Measurements from ENCODE around the gene SLC13A4. TPM values are rescaled to one million over a fixed set of nuclear protein-coding genes. Genes with fewer than 3 reads are reported as not detected.
A peak's percentile ranks its signal among the peaks of the same experiment; 100 is the strongest.

Gene SLC13A4
- polyA plus RNA-seq, 1 donor (not counting 4 experiments of a cell fraction or from before 2014, with no cell fraction given): 0.12 TPM

- no peaks in the 10 kb centered on the region for H3K9me1 ChIP-seq (ENCODE audit: control insufficient read depth, extremely low read depth, insufficient read depth, low read length)
- TF ChIP-seq CTCF (optimal IDR thresholded peaks at IDR 0.05 in 1 of 3, IDR thresholded peaks at IDR 0.05 in 1 of 3, conservative IDR thresholded peaks at IDR 0.05 in 1 of 3; ENCODE audit: extremely low read depth in 1 of 3, insufficient read depth in 2 of 3, low read length in 3 of 3) (no peak), EZH2 (IDR thresholded peaks at IDR 0.05; ENCODE audit: low read length) (no peak)
- H3K4me3 ChIP-seq (ENCODE audit: control insufficient read depth in 2 of 3, extremely low read depth in 1 of 3, insufficient read depth in 2 of 3, low read depth in 1 of 3, low read length in 3 of 3): no peak overlapping the region
- H3K27me3 ChIP-seq (ENCODE audit: control insufficient read depth, extremely low read depth, insufficient read depth, low read length): no peaks in the 10 kb centered on the region
- H3K36me3 ChIP-seq (ENCODE audit: control insufficient read depth in 2 of 2, extremely low read depth in 1 of 2, insufficient read depth in 2 of 2, low read length in 2 of 2): peaks cover 4 to 13% of the 10 kb centered on the region in 2 experiments
- no peak overlapping the region for H3K9ac ChIP-seq (ENCODE audit: control insufficient read depth, extremely low read depth, insufficient read depth, low read length)
- no peaks in the 10 kb centered on the region for H3K9me3 ChIP-seq (ENCODE audit: control insufficient read depth, low read depth, low read length)
- no peaks in the 10 kb centered on the region for H4K20me1 ChIP-seq (ENCODE audit: control insufficient read depth, extremely low read depth, insufficient read depth, low read length)
- FAIRE-seq: no peak
- no peak overlapping the region for H2AFZ ChIP-seq (ENCODE audit: control insufficient read depth, low read length)
- DNase-seq (ENCODE audit: low read depth, low spot score): no peak
- dilution Hi-C loops (cut with MboI; ENCODE audit: extremely low pct_ligation_motif_present, low sequenced_read_pairs): no loop called here
- H3K79me2 ChIP-seq (ENCODE audit: control insufficient read depth, insufficient read depth, low read length): peaks cover 53% of the 10 kb centered on the region
- H3K4me1 ChIP-seq (ENCODE audit: control insufficient read depth, extremely low read depth, insufficient read depth, low read length): peaks cover 41% of the 10 kb centered on the region
- peak overlapping the region; percentile 47 for H3K4me2 ChIP-seq (ENCODE audit: control insufficient read depth, extremely low read depth, insufficient read depth, low read depth, low read length)
- no peak overlapping the region for H3K27ac ChIP-seq (ENCODE audit: control insufficient read depth, insufficient read depth, low read length)
Observed at GRCh38 chr7:135673360-135673706, 54.7 kb downstream of the SLC13A4 start.

GRCh38 chr7:135672560-135673359, 55.2 kb downstream of the SLC13A4 start:
- Histone ChIP-seq H2AFZ (ENCODE audit: control insufficient read depth, low read length) (no peak overlapping the region), H3K9me3 (ENCODE audit: control insufficient read depth, low read depth, low read length) (no peaks in the 10 kb centered on the region), H4K20me1 (ENCODE audit: control insufficient read depth, extremely low read depth, insufficient read depth, low read length) (no peaks in the 10 kb centered on the region), H3K27ac (ENCODE audit: control insufficient read depth, insufficient read depth, low read length) (no peak overlapping the region), H3K9me1 (ENCODE audit: control insufficient read depth, extremely low read depth, insufficient read depth, low read length) (no peaks in the 10 kb centered on the region), H3K9ac (ENCODE audit: control insufficient read depth, extremely low read depth, insufficient read depth, low read length) (no peak overlapping the region), H3K4me3 (ENCODE audit: control insufficient read depth in 2 of 3, extremely low read depth in 1 of 3, insufficient read depth in 2 of 3, low read depth in 1 of 3, low read length in 3 of 3) (no peak overlapping the region), H3K27me3 (ENCODE audit: control insufficient read depth, extremely low read depth, insufficient read depth, low read length) (no peaks in the 10 kb centered on the region), H3K4me2 (ENCODE audit: control insufficient read depth, extremely low read depth, insufficient read depth, low read depth, low read length) (peak overlapping the region; percentile 47), H3K4me1 (ENCODE audit: control insufficient read depth, extremely low read depth, insufficient read depth, low read length) (peaks cover 35% of the 10 kb centered on the region), H3K79me2 (ENCODE audit: control insufficient read depth, insufficient read depth, low read length) (peaks cover 59% of the 10 kb centered on the region), H3K36me3 (ENCODE audit: control insufficient read depth in 2 of 2, extremely low read depth in 1 of 2, insufficient read depth in 2 of 2, low read length in 2 of 2) (peaks cover 4 to 9% of the 10 kb centered on the region in 2 experiments)
- no peak for TF ChIP-seq EZH2 (IDR thresholded peaks at IDR 0.05; ENCODE audit: low read length)
- peak; percentile 72 to 86 (median 79) for TF ChIP-seq CTCF (optimal IDR thresholded peaks at IDR 0.05 in 1 of 3, IDR thresholded peaks at IDR 0.05 in 1 of 3, conservative IDR thresholded peaks at IDR 0.05 in 1 of 3; ENCODE audit: extremely low read depth in 1 of 3, insufficient read depth in 2 of 3, low read length in 3 of 3)
- dilution Hi-C loops (cut with MboI; ENCODE audit: extremely low pct_ligation_motif_present, low sequenced_read_pairs): no loop called here
- DNase-seq (ENCODE audit: low read depth, low spot score) (no peak), FAIRE-seq (peak; percentile 71)

Data from keratinocyte (primary cell).